22Rv1 (cell line): ENCODE data around the gene LINS1.

ENCODE experiments used
- H3K27ac ChIP-seq: fragments of 450-650 bp; 2 replicates; pipeline ENCODE4 v1.5.1; 2017
- ZFX ChIP-seq: fragments of 450-650 bp; IDR thresholded peaks from 2 replicates; pipeline ENCODE4 v1.6.1; 2017; ENCODE audit warnings: antibody characterized with exemption, borderline replicate concordance
- TF ChIP-seq, protein P1 (sequence below): fragments of 450-650 bp; IDR thresholded peaks from 2 replicates; pipeline ENCODE4 v1.5.1; 2017; ENCODE audit warnings: mild to moderate bottlenecking

LINS1 gene

DNA sequence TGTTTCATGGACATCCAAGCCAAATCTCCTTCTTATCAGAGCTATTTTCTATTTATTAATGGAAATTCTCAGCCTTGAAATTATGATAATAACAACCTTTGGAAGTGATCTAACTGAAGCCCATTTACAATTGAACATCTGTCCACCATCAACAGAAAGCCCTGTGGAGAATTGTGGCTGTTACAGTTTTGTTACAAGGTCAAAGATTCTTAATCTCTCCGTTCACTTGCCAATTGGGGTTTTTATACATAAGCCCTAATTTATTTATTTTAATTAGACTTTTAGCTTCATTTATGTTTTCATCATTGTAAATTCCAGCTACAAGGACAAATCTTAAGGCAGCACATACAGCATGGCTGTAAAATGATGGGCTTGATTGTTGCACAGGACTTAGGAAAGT lies 76.5 kb downstream of the LINS1 start:
- H3K27ac ChIP-seq: no peak overlapping the region

GRCh38 chr15:100524326-100524725 lies 77.7 kb downstream of the LINS1 start:
- no peak for TF ChIP-seq ZFX
- TF ChIP-seq, protein P1, sequence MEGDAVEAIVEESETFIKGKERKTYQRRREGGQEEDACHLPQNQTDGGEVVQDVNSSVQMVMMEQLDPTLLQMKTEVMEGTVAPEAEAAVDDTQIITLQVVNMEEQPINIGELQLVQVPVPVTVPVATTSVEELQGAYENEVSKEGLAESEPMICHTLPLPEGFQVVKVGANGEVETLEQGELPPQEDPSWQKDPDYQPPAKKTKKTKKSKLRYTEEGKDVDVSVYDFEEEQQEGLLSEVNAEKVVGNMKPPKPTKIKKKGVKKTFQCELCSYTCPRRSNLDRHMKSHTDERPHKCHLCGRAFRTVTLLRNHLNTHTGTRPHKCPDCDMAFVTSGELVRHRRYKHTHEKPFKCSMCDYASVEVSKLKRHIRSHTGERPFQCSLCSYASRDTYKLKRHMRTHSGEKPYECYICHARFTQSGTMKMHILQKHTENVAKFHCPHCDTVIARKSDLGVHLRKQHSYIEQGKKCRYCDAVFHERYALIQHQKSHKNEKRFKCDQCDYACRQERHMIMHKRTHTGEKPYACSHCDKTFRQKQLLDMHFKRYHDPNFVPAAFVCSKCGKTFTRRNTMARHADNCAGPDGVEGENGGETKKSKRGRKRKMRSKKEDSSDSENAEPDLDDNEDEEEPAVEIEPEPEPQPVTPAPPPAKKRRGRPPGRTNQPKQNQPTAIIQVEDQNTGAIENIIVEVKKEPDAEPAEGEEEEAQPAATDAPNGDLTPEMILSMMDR: no peak
- H3K27ac ChIP-seq: no peak overlapping the region

More for the DNA sequence above, 76.5 kb downstream of the LINS1 start:
- TF ChIP-seq ZFX: no peak
- TF ChIP-seq, protein P1: no peak

DNA sequence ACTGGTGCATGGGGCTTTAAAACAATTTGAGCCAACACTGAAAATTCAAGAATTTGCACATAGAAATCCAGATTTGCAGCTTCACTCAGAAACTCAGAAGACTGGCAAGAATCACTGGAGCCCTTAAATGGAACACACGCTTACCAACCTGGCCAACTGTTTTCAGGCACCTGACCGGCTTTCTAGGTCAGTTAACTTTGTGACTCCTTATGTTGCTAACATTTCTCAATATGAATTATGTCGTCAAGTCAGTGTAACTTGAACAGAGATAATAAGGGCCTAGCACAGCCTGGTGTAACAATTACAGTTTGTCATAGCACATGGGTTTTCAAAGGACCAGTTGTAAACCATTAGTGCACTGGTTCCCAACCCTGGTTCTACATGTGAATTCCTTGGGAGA lies 80.1 kb downstream of the LINS1 start:
- no peak overlapping the region for H3K27ac ChIP-seq
- no peak for TF ChIP-seq ZFX
- TF ChIP-seq, protein P1: no peak

DNA sequence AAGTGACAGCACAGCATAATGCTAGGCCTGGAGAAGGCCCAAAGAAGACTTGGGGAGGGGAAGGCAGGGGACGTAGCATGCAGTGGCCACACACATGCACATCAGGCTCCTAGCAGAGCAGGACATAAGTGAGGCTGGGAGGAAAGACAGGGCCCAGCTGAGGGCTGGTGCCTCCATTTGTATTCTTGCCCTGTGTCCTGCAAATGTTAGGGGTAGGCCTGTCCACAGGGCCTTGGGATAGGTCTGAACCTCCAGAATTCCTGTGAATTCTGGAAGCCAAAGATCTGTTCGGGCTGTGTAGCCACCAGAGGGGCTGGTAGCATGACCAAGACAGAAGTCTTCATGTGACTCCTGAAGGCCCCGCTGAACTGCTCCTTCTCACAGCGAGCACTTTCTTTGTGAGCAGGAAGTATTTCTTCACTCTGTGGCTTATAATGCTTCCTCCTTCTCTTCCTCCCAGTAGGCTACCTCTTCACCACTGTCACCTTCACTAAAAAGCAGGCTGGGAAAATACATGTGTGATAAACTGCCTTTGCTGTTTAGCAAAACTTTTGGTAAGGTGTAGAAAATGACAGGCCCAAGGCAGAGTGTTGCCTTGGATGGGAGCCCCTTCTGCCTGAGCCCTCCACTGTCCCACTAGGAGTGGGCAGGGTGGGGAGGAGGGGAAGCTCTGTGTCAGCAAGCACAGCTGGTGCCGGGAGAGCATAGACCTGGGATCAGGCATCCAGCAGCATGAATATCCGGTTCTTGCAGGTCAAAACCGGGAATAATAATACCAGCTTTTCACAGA lies 81.7 kb downstream of the LINS1 start:
- TF ChIP-seq ZFX: no peak
- no peak overlapping the region for H3K27ac ChIP-seq

DNA sequence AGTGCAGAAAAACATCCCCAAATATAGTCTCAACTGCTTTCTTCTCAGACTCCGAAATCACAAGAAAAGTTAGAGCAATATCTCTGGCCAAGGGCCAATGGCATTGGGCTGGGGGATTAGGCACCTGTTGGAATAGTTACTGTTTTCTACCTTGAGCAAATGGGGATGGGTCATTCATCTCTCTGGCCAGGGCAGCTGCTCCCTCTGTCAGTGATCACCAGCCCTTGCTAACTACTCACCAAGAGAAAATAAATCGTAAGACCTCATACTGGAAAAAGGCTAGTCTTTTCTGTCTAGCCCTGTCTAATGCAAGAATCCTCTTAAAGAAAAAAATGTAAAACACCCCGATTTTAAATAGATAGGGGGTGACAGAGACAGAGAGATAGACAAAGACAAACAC lies 84.1 kb downstream of the LINS1 start:
- no peak overlapping the region for H3K27ac ChIP-seq
- TF ChIP-seq, protein P1: no peak
- no peak for TF ChIP-seq ZFX
